Omental fat pad (tissue), 4 donors: ENCODE measurements around the gene MT1X. TPM values are rescaled to one million over a fixed set of nuclear protein-coding genes. Genes with fewer than 3 reads are reported as not detected.

Source experiments
- ATAC-seq: fragments of 150-250 bp; one replicate; pipeline ENCODE4 v1.9.1; 2016; ENCODE audit warnings: mild to moderate bottlenecking, moderate library complexity; ENCODE audit not compliant: low FRiP score
- DNase-seq: peaks from one replicate; pipeline ENCODE4 v3.0.0-alpha.2; 2019; ENCODE audit warnings: low spot score
- total RNA-seq, 4 donors: library from RNA; depleted of rRNA; stranded (reverse); fragments of >200 nt; gene quantifications; one replicate each; pipeline ENCODE4 v1.1.0, GENCODE V29; 2016
- TF ChIP-seq, protein P1 (sequence below), 3 donors: fragments of 450-650 bp; IDR thresholded peaks; one replicate each; pipeline ENCODE4 v1.5.1; 2016 to 2017; ENCODE audit warnings: antibody characterized with exemption in 3 of 3, mild to moderate bottlenecking in 3 of 3, moderate library complexity in 2 of 3

MT1X gene
- total RNA-seq, 4 donors from 2014 or later, result 1,336 to 3,452 (median 1,838) TPM

DNA sequence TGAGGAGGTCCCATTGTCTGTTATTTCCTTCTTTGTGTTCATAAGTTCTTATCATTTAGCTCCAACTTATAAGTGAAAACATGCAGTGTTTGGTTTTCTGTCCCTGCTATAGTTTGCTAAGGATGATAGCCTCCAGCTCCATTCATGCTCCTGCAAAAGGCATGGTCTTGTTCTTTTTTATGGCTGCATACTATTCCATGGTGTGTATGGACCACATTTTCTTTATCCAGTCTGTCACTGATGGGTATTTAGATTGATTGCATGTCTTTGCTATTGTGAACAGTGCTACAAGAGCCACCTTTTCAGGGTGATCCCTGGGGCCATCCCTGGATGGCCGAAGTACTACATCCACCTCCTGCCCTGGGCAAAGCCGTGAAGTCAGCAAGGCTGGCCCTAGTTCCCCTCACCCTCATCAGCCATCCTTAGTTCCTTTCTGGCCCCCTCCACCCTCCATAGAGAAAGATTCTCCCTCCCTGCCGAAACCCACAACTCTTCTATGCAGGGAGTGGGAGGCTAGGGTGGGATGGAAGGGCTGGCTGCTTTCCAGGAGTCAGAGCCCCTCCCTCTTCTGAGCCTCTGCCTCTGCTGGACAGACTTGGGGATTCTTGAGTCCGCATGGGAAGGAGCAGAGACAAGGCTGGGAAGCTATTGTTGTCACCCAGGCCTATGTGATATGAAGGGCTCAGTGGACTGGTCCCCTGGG lies 8.3 kb downstream of the MT1X start:
- ATAC-seq (no peak), DNase-seq (no peak)
- TF ChIP-seq, protein P1, sequence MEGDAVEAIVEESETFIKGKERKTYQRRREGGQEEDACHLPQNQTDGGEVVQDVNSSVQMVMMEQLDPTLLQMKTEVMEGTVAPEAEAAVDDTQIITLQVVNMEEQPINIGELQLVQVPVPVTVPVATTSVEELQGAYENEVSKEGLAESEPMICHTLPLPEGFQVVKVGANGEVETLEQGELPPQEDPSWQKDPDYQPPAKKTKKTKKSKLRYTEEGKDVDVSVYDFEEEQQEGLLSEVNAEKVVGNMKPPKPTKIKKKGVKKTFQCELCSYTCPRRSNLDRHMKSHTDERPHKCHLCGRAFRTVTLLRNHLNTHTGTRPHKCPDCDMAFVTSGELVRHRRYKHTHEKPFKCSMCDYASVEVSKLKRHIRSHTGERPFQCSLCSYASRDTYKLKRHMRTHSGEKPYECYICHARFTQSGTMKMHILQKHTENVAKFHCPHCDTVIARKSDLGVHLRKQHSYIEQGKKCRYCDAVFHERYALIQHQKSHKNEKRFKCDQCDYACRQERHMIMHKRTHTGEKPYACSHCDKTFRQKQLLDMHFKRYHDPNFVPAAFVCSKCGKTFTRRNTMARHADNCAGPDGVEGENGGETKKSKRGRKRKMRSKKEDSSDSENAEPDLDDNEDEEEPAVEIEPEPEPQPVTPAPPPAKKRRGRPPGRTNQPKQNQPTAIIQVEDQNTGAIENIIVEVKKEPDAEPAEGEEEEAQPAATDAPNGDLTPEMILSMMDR (IDR thresholded peaks at IDR 0.05), result no peak

DNA sequence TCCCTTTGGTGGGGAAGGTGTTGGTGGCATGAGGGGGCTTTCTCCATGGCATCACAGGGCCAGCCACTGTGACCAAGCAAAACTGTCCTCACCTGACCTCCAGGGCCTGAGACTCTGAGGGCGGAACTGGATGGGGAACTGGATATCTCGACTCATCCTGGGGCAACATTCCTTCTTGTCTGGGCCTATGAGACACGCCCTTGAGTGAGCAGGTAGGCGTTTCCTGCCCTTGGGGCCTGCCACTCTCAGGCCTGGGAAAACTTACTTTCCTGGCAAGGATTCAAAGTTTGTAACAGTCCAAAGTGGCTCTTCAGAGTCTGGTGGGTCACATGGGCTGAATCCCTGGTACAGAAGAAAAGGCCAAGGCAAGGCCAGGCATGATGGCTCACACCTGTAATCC lies 9.6 kb downstream of the MT1X start:
- TF ChIP-seq, protein P1 (IDR thresholded peaks at IDR 0.05), result no peak
- DNase-seq (no peak), ATAC-seq (no peak)

DNA sequence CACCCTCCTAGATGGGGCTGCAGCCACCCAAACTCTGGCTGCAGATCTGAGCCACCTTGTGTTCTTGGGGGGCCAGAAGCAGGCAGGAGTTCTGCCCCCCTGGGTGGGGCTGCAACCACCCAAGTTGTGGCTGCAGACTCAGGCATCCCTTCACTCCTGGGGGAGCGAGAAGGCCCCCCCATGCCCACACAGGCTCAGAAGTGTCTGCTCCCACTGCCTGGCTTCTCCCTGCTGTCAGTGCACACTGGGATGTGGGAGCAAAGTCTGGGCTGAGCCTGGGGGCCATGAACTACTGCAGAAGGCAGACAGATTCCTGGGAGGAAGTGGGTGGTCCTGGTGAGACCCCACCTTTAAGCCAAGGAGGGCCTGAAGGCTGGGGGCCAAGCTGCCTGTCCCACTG lies 13.0 kb downstream of the MT1X start:
- DNase-seq, result no peak
- ATAC-seq, result no peak
- TF ChIP-seq, protein P1 (IDR thresholded peaks at IDR 0.05), result no peak

DNA sequence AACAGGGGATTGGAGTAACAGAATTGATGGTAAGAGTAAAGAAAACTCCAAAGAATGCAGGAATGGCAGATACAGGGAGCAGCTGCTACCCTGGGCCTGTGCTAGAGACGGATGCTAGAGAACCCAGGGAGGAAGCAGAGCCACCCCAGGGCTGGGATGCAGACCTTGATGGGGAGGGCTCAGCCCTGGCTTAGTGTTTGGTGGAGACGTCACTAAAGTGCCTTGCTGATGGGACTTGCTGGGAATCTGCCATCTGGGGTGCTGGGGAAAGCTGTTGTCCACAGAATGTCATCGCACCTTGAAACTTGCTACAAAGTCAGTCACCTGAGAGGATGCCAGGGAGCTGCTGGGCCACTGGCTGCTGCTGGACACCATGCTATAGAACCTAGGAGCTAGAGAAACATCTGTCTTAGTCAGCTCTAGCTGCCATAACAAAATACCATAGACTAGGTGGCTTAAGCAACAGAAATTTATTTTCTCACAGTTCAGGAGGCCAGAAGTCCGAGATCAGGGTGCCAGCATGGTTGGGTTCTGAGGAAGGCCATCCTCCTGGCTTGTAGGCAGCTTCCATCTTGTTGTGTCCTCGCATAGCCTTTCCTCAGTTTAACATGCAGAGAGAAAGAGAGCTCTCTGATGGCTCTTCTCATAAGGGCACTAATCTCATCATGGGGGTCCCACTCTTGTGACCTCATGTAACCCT lies 15.3 kb downstream of the MT1X start:
- TF ChIP-seq, protein P1 (IDR thresholded peaks at IDR 0.05), result no peak
- DNase-seq, result no peak
- ATAC-seq, result no peak

DNA sequence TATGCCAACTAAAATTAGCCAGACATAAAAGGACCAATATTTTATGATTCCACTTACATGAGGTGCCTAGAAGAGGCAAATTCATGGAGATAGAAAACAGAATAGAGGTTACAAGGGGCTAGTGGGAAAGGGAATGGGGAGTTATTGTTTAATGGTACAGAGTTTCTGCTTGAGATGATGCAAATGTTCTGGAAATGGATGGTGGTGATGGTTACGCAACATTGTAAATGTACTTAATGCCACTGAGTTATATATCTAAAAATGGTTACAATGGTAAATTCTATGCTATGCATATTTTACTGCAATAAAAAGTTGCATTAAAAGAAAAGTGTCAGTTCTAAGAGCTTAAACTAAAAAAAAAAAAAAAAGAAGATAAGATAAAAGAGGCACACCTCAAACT lies 17.9 kb downstream of the MT1X start:
- TF ChIP-seq, protein P1 (IDR thresholded peaks at IDR 0.05), result no peak
- no peak for ATAC-seq

DNA sequence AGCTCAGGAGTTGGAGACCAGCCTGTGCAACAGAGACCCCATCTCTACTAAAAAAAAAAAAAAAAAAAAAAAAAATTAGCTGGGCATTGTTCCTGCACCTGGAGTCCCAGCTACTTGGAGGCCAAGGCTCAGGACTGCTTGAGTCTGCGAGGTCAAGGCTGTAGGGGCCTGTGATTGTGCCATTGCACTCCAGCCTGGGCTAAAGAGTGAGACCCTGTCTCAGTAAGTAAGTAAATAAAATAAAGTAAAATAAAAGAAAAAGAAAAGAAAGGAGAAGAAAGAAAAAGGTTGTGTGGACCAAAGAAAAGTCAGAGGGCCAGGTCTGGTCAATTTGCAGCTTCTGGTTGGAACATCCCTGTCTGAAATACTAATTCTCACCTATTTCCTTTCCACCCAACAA lies 18.4 kb downstream of the MT1X start:
- ATAC-seq (no peak), DNase-seq (no peak)
- TF ChIP-seq, protein P1 (IDR thresholded peaks at IDR 0.05), result no peak

More for the DNA sequence above, 17.9 kb downstream of the MT1X start:
- no peak for DNase-seq

DNA sequence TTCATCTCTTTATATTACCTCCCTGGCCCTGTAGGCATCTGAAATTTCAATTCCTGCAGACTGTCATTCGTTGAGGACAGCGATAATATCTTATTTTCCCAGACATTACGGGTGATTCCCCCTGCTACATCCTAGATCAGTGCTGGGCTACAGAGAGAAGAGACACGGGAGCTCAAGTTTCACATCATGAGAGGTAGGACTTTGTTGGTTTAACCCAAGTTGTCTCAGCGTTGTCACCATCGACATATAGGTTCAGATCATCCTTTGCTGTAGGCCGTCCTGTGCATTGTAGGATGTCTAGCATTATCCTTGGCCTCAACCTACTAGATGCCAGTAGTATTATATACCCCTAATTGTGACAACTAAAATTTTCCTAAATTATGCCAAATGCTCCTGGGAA lies 19.3 kb downstream of the MT1X start:
- TF ChIP-seq, protein P1 (IDR thresholded peaks at IDR 0.05), result no peak
- DNase-seq, result no peak
- no peak for ATAC-seq
